Renal cortex interstitium (tissue), 11 donors: ENCODE data around the gene GPS1. TPM values are rescaled to one million over a fixed set of nuclear protein-coding genes. Genes with fewer than 3 reads are reported as not detected.

Experiments
- DNase-seq, 11 donors: peaks; one replicate each; pipeline ENCODE4 v3.0.0-alpha.2; 2013; ENCODE audit warnings: low read depth in 9 of 11, low spot score in 4 of 11; ENCODE audit errors: extremely low read depth in 1 of 11
- polyA plus RNA-seq, 3 donors: library from polyadenylated mRNA; unstranded; fragments of 120-200 nt; gene quantifications; one replicate each; pipeline ENCODE4 v1.2.1, GENCODE V29; 2013; ENCODE audit not compliant: insufficient read length in 3 of 3

Gene GPS1
- polyA plus RNA-seq, 3 donors = 98.3 to 138 (median 132) TPM

DNA sequence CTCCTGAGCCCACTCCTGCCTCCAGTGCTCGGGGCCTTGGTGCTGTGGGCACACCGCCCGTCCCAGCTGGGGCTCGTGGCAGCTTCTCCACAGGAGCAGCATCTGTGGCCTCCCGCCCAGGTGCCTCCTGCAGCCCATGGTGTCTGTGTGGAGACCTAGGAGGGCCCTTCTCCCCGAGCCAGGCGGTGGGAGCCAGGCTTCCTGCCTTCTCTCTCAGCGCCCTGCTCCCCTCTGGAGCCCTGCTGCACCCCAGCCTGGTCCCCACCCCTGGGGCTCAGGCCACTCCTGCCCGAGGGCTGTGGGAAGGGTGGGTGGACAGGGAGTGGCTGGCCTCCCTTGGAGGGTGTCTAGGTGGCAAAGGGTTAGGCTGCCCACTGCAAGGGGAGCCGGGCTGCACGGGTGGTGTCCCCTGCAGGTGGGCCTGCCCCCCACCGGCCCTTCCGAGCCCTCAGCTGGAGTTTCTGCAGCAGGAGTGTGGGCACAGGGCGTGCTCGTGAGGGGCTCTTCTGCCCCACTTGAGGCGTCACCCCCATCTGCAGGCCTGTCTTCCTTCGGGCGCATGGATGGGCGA lies 40.0 kb upstream of the GPS1 start:
- no peak for DNase-seq

DNA sequence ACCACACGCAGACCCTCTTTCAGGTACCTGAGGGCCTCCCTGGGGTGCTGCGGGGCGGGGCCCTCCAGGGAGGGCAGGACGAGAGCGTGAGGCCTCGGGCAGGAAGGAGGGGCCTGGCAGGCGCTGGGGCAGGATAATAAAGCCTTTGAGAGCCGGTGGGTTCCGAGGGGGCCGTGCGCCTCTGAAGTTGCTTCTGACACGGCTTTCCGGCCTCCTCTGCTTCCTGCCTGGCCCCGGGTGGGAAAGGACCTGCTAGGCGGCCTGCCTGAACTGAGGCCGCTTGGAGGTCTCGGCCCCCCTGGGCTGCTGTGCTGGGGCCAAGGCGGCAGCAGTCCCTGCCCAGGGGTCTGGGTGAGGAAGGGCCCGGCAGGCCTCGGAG lies 39.4 kb upstream of the GPS1 start:
- DNase-seq = no peak

GRCh38 chr17:82012640-82013295 lies 38.9 kb upstream of the GPS1 start:
- DNase-seq = no peak

DNA sequence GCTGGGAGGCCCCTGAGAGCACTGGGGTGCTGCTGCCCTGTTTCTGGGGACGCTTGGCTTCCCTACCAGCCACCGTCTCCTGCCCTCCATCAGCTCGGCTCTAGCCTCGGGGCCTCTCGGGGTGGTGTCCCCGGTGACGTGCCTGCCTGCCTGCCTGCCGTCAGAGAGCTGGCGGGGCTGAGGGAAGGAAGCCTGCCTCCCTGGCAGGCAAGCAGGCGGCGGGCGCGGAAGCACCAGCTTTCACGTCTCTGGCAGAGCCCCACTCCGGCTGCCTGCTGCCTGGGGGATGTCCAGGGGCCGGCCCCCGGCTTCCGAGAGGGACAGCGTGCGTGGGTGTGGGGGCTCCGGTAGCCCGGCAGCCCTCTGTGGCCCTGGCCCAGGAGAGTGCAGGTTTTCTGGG lies 38.4 kb upstream of the GPS1 start:
- no peak for DNase-seq

GRCh38 chr17:82013772-82014321 lies 37.9 kb upstream of the GPS1 start:
- no peak for DNase-seq

- no peak for DNase-seq
Observed at GRCh38 chr17:82014432-82014831, 37.3 kb upstream of the GPS1 start.

- no peak for DNase-seq
Observed at GRCh38 chr17:82014971-82015310, 36.8 kb upstream of the GPS1 start.

DNA sequence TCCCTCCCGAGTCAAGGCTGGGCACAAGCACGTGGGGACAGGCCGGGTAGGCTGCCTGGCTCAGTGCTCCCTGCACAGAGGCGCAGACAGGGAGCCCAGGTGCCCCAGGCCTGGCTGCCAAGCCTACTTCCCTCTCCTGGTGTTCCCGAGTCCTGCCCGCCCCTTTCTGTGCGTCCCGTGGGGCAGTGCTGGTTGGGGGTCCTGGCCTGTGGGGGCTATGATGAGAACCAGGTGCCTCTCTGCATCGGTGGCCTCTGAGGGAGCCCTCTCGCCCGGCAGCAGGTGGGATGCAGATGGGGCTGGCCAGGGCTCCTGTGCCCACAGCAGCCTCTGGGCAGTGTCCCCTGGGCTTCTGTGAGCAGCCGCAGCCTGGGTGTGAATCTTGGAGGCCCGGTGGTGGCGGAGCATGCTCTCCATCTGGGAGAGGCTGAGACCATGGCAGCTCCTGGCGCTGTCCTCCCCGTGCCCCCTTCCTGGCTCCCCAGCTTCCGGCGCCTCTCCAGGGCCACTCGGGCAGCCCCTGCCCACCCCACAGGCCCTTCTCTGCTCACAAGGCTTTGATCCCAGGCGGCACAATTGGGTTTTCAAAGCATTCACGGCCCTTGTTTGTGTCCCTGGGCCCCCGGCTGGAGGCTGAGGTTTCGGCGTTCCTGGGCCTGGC lies 36.3 kb upstream of the GPS1 start:
- no peak for DNase-seq

- DNase-seq = no peak
Observed at GRCh38 chr17:82016061-82016874, 35.4 kb upstream of the GPS1 start.

GRCh38 chr17:82016875-82017459 lies 34.7 kb upstream of the GPS1 start:
- DNase-seq = no peak

GRCh38 chr17:82017612-82018151 lies 34.0 kb upstream of the GPS1 start:
- no peak for DNase-seq

DNA sequence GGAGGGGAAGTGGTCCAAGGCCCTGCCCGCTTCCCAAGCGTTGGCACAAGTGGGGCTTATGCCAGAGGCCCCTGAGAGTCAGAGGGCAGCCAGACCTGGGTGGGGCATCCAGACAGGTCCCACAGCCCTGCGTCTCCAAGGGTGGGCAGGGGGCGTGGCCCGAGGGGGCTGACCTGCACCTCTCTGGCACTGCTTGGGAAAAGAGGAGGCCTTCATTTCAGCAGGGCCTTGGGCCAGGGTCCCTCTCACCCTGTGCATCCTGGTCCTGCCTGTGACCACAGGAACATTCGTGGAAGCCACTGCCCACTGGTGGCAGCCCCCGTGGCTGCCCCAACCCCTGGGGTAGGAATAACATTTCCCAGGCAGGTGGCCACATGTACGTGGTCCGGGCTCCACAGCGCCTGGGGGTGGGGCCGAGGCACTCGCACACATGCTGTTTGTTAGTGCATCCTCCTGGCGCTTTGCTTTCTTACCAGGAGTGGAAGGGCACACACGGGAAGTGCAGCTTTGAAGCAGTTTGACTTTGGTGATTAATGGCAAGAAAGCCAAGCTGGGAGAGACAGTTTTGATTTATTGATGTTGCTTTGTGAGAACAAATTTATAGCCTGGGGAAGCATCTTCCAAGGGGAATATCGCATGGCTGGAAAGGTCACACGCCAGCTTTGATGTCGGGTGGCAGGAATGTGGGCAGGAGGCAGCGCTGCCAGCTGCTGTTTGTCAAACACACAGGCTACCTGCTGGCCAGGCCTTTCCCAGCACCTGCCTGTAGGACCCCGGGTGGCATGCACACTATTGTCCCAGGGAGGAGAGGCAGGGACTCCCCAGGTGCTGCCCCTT lies 33.3 kb upstream of the GPS1 start:
- no peak for DNase-seq

- DNase-seq = no peak
Observed at GRCh38 chr17:82018989-82019689, 32.6 kb upstream of the GPS1 start.

DNA sequence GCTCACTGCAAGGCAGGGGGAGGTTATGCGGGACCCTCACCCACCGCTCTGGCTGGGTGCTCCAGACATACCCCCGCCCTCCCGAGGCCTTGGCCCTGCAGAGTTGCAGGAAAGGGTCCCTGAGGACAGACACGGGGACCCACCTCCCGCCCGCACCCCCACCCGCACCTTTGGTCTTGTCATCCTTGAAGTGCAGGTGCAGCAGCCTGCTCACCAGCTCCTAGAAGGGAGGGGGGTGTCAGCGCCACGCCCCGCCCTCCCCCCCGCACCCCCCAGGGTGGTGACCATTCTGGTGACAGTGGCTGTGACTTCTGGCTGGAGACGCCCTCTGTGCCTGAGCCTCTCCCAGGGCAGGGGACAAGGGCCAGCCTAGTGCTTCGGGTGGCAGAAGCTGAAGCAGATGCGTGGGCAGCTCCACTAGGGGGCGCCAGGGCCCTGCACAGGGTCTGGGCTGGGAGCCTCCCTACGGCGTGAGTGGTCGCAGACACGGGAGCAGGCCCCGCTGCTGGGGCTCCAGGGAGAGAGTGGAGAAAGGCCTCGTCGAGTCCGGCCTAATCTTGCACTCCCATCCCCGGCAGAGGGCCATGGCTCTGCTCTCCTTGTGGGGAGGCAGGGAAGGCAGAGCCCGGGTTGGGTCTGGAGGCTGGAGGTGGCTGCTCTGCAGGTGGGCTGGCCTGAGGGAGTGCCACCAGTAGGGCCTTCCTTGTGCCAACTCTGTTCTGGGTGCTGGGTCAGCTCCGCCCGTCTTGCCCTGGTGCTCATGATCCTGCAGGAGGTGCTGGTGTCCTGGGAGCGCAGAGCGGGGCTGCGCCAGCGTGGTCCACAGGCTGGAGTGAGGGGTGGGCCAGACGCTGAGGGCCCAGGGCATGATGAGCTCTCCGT lies 31.8 kb upstream of the GPS1 start:
- no peak for DNase-seq

GRCh38 chr17:82020572-82021106 lies 31.1 kb upstream of the GPS1 start:
- no peak for DNase-seq

DNA sequence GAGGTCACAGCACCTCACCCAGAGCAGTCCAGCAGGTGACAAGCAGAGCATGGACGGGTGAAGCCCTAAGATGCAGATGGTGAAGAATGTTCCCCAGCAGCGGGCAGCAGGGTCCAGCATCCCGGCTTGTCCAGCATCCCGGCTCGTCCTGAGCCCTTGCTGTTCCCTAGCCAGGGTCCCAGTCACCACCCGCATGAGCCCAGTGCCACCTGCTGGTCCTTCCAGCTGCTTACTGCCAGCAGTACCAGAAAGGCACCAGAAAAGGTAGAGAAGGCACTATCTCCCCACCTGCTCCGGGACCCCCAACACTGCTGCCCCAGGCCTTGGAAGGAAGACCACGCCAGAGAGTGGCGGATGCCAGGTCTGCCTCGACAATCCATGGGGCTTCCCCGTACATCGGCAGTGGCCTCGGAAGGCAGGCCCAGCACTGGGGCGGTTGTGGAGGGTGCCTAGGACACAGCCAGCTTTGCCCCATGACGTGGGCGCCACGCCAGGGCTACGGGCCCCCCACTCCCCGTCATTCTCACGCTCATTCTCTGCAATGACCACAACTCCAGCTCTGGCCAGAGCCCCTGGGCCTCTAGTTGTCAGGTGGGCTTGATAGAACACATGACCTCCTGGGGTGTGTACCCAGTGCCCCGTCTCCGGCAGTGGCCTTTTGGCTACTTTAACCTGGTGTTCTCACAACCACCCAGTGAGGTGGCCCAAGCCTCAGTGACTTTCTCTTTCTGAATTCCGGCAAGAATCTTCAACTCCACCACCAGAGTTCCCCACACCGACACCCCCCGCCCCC lies 30.4 kb upstream of the GPS1 start:
- no peak for DNase-seq
